Prostate gland (tissue), 2 donors: ENCODE results near the gene RBFOX2. TPM values are rescaled to one million over a fixed set of nuclear protein-coding genes. Genes with fewer than 3 reads are reported as not detected.
"Not testable (repeated sequence)": the region's sequence is repeated elsewhere in the genome, so short reads cannot be mapped to it uniquely, and the experiment has no call there.

Source experiments
- DNase-seq: peaks from one replicate; pipeline ENCODE4 v3.0.0-alpha.2; 2019; ENCODE audit warnings: low spot score
- H3K27ac ChIP-seq, 2 donors: fragments of 200-600 bp; sonication (generic); 2 replicates each; pipeline ENCODE4 v1.5.1; 2017 to 2019
- H3K27me3 ChIP-seq: fragments of 200-600 bp; sonication (generic); replicated peaks from 2 replicates; pipeline ENCODE4 v1.5.1; 2019; ENCODE audit not compliant: insufficient read depth
- H3K36me3 ChIP-seq, 2 donors: fragments of 200-600 bp; sonication (generic); 1 replicate in 1 of 2; 2 replicates in 1 of 2; pipeline versions ENCODE4 v1.5.1 to v1.8.1; 2017 to 2019
- H3K4me1 ChIP-seq: fragments of 200-600 bp; sonication (generic); replicated peaks from 2 replicates; pipeline ENCODE4 v1.5.1; 2019
- H3K4me3 ChIP-seq, 2 donors: fragments of 200-600 bp; sonication (generic); 2 replicates each; pipeline ENCODE4 v1.5.1; 2017 to 2019
- H3K9me3 ChIP-seq: fragments of 200-600 bp; sonication (generic); 2 replicates; pipeline ENCODE4 v1.5.1; 2017
- POLR2A ChIP-seq: fragments of 450-650 bp; IDR thresholded peaks from one replicate; pipeline ENCODE4 v1.6.1; 2016; ENCODE audit warnings: antibody characterized with exemption, mild to moderate bottlenecking
- POLR2AphosphoS5 ChIP-seq: sonication (generic); formaldehyde crosslinking; IDR thresholded peaks from one replicate; pipeline ENCODE4 v1.6.1; 2017; ENCODE audit warnings: antibody characterized with exemption
- WGBS: methylation state at CpG from one replicate; pipeline ENCODE4 v1.1.5; 2018; 5-methylcytosine and 5-hydroxymethylcytosine counted together
- intact Hi-C: fragments of 100-400 bp; cut with DNase I; formaldehyde crosslinking; loops from one replicate; pipeline ENCODE4 v1.14.2; 2022
- total RNA-seq, 2 donors: library from RNA; depleted of rRNA; stranded (reverse); fragments of >200 nt; gene quantifications; one replicate each; pipeline ENCODE4 v1.1.0, GENCODE V29; 2016
- TF ChIP-seq, protein P1 (sequence below), 4 experiments: fragments of 200-600 bp in 2 of 4; fragments of 450-650 bp in 2 of 4; sonication (generic) in 2 of 4; IDR thresholded peaks; 1 replicate in 3 of 4; 2 replicates in 1 of 4; pipeline ENCODE4 v1.5.1; 2016 to 2019; ENCODE audit warnings: antibody characterized with exemption in 4 of 4, mild to moderate bottlenecking in 2 of 4, moderate library complexity in 2 of 4

RBFOX2 gene
- total RNA-seq, 2 donors from 2014 or later = 59.8 to 79.4 TPM

- intact Hi-C loops = no loop called here
- no peak for DNase-seq
- Histone ChIP-seq H3K27me3 (no peaks in the 10 kb centered on the region), H3K27ac (no peak overlapping the region), H3K36me3 (no peaks in the 10 kb centered on the region), H3K4me1 (no peaks in the 10 kb centered on the region), H3K9me3 (no peaks in the 10 kb centered on the region), H3K4me3 (no peak overlapping the region)
- no peak for TF ChIP-seq POLR2AphosphoS5
- TF ChIP-seq, protein P1, sequence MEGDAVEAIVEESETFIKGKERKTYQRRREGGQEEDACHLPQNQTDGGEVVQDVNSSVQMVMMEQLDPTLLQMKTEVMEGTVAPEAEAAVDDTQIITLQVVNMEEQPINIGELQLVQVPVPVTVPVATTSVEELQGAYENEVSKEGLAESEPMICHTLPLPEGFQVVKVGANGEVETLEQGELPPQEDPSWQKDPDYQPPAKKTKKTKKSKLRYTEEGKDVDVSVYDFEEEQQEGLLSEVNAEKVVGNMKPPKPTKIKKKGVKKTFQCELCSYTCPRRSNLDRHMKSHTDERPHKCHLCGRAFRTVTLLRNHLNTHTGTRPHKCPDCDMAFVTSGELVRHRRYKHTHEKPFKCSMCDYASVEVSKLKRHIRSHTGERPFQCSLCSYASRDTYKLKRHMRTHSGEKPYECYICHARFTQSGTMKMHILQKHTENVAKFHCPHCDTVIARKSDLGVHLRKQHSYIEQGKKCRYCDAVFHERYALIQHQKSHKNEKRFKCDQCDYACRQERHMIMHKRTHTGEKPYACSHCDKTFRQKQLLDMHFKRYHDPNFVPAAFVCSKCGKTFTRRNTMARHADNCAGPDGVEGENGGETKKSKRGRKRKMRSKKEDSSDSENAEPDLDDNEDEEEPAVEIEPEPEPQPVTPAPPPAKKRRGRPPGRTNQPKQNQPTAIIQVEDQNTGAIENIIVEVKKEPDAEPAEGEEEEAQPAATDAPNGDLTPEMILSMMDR (IDR thresholded peaks at IDR 0.05) = no peak
- 63% methylated on average over 2 of the region's 2 CpGs for WGBS
Observed at GRCh38 chr22:35802885-35803284, 225.7 kb downstream of the RBFOX2 start.

- intact Hi-C loops, H3K27ac ChIP-seq, H3K4me3 ChIP-seq, H3K4me1 ChIP-seq, H3K9me3 ChIP-seq, H3K36me3 ChIP-seq, H3K27me3 ChIP-seq, DNase-seq: not testable (repeated sequence)
- 91% methylated on average over 3 of the region's 3 CpGs for WGBS
Observed at GRCh38 chr22:35801301-35801700, 227.3 kb downstream of the RBFOX2 start.

DNA sequence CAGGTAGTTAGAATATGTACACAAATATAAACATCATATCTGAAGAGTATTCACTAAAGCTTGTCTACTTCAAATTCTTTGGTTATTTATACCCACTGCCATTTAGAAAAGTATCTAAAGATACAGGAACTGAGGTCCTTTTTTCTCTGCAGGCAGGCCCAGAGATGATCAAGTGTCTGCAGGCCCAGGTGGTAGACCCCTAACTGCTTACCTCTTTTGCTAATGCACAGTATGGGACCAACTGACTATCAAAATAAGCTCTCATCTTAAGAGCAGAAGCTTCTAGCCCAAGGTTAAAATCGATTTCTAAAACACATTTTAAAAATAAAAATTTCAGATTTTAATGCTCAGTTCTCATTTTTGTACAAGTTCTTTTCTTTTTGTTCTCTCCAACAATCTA, 229.5 kb downstream of the RBFOX2 start:
- no peak for DNase-seq
- intact Hi-C loops = no loop called here
- 92% methylated on average over 1 of the region's 1 CpG for WGBS
- no peak overlapping the region for H3K4me3 ChIP-seq
- no peaks in the 10 kb centered on the region for H3K27me3 ChIP-seq
- H3K9me3 ChIP-seq = no peaks in the 10 kb centered on the region
- no peaks in the 10 kb centered on the region for H3K36me3 ChIP-seq
- TF ChIP-seq POLR2A = no peak
- TF ChIP-seq, protein P1 (IDR thresholded peaks at IDR 0.05) = no peak
- no peak for TF ChIP-seq POLR2AphosphoS5
- H3K27ac ChIP-seq = no peak overlapping the region
- no peaks in the 10 kb centered on the region for H3K4me1 ChIP-seq

DNA sequence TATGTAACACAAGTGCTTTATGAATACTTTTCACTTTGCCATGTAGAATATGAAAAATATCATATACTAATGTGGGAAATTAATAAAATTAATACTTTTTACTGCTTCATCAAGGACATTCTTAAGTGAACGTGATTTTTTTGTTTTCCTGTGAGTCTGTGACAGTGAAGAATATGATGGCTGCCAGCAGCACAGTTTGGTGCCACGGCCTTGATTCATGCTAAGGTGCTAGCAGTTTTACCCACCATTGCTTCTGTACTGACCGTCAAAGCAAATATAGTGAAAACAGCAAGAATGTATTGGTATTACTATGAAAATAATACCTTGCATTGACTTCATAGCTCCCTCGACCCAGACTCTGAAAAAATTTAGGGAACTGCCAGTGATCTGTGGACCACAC, 231.2 kb downstream of the RBFOX2 start:
- Histone ChIP-seq H3K27ac (no peak overlapping the region), H3K4me3 (no peak overlapping the region), H3K4me1 (no peaks in the 10 kb centered on the region), H3K27me3 (no peaks in the 10 kb centered on the region), H3K9me3 (no peaks in the 10 kb centered on the region), H3K36me3 (no peaks in the 10 kb centered on the region)
- DNase-seq = no peak
- TF ChIP-seq POLR2A (no peak), POLR2AphosphoS5 (no peak)
- TF ChIP-seq, protein P1 (IDR thresholded peaks at IDR 0.05) = no peak
- intact Hi-C loops = no loop called here
- 88% methylated on average over 4 of the region's 4 CpGs for WGBS

- no peak overlapping the region for H3K4me3 ChIP-seq
- no peak for DNase-seq
- intact Hi-C loops = no loop called here
- no peaks in the 10 kb centered on the region for H3K36me3 ChIP-seq
- H3K27ac ChIP-seq = no peak overlapping the region
- WGBS = 86% methylated on average over 1 of the region's 1 CpG
- H3K27me3 ChIP-seq = no peaks in the 10 kb centered on the region
- no peaks in the 10 kb centered on the region for H3K9me3 ChIP-seq
- TF ChIP-seq POLR2AphosphoS5 = no peak
- no peak for TF ChIP-seq POLR2A
- TF ChIP-seq, protein P1 (IDR thresholded peaks at IDR 0.05) = no peak
- H3K4me1 ChIP-seq = no peaks in the 10 kb centered on the region
Observed at GRCh38 chr22:35795476-35795875, 233.1 kb downstream of the RBFOX2 start.
